Measurements from ENCODE around the gene PPP2R5E. TPM values are rescaled to one million over a fixed set of nuclear protein-coding genes. Genes with fewer than 3 reads are reported as not detected.
"Not testable (repeated sequence)": the region's sequence is repeated elsewhere in the genome, so short reads cannot be mapped to it uniquely, and the experiment has no call there.

The PPP2R5E gene
- total and polyA plus RNA-seq, 3 donors from 2014 or later, result 18.8 to 33.6 (median 21.6) TPM

DNA sequence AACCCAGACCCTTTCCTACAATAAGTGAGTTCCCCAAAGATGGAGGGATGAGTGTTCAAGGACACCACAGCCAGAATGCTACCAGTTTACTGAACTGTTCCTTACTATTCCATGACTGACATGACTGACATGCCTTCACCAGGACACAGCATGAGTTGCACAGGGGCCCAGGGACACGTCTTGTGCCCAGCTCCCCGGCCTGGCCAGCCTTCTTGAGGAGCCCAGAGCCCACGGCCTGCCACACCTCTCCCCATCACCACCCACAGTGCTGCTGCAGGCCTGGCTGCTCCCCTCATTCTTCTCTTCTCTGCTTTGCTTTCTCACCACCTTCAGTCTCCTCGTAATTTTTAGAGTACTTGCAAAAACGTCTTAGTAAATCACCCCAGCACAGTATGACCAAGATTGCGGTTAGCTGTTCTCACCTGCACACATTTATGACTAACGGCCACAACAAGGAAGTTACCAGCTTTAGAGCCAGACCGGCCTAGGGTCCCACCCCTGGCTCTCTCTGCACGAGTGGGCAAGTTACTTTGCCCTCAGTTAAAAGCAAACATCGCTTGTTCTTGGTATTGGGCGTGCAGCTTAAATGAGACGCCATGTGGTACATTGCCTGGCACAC lies 18.5 kb downstream of the PPP2R5E start:
- WGBS, 2 donors, result 86 to 90% methylated on average over 12 of the region's 12 CpGs
- H3K27ac ChIP-seq, result no peak overlapping the region
- H3K4me1 ChIP-seq, result peaks cover 7% of the 10 kb centered on the region
- DNase-seq, result no peak
- no peaks in the 10 kb centered on the region for H3K27me3 ChIP-seq
- no peak overlapping the region for H3K4me3 ChIP-seq
- TF ChIP-seq CTCF (IDR thresholded peaks at IDR 0.05) (no peak), POLR2A (IDR thresholded peaks at IDR 0.05) (no peak)
- H3K36me3 ChIP-seq (ENCODE audit: low read depth, missing control alignments), result no peaks in the 10 kb centered on the region
- intact Hi-C loops (cut with DNase I; ENCODE audit: low total_unique reads), result no loop called here
- no peaks in the 10 kb centered on the region for H3K9me3 ChIP-seq

DNA sequence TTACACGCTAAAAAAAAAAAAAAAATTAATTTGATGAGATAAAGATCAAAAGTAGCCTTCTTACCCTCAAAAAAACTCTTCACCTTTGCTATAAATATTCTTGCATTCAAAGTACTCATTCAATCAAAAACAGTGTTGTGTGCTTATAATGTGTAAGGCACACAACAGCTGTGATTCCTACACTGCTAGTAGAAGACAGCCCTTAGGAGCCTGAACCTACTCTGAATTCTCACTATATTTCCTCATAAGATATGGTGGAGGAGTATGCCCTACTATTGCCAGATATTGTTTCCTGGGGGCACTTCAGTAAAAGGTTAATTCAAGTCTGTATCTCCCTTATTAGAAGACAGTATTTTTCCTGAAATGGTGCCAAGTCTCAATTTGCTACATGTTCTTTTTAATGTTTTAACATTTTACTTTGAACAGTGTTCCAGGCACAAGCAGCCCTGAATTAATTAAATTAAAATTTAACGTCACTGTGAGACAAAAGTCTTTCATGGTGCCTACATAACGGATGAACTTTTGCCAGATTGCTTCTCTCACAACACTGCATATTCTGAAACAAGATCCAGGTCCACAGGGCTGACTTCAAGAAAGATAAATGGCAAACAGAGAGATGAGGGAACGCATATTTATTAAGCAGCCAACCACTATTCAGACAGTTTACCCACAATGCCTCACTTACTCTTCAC lies 19.3 kb downstream of the PPP2R5E start:
- Histone ChIP-seq H3K9me3 (no peaks in the 10 kb centered on the region), H3K4me3 (no peak overlapping the region), H3K27me3 (no peaks in the 10 kb centered on the region), H3K4me1 (peaks cover 7% of the 10 kb centered on the region), H3K36me3 (ENCODE audit: low read depth, missing control alignments) (no peaks in the 10 kb centered on the region), H3K27ac (no peak overlapping the region)
- intact Hi-C loops (cut with DNase I; ENCODE audit: low total_unique reads), result no loop called here
- 51 to 57% methylated on average over 4 of the region's 4 CpGs for WGBS, 2 donors
- no peak for TF ChIP-seq POLR2A (IDR thresholded peaks at IDR 0.05)
- no peak for TF ChIP-seq CTCF (IDR thresholded peaks at IDR 0.05)
- no peak for DNase-seq

DNA sequence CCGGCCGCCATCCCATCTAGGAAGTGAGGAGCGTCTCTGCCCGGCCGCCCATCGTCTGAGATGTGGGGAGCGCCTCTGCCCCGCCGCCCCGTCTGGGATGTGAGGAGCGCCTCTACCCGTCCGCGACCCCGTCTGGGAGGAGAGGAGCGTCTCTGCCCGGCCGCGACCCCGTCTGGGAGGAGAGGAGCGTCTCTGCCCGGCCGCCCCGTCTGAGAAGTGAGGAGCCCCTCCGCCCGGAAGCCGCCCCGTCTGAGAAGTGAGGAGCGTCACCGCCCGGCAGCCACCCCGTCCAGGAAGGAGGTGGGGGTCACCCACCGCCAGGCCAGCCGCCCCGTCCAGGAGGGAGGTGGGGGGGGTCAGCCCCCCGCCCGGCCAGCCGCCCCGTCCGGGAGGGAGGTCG lies 20.7 kb downstream of the PPP2R5E start:
- H3K9me3 ChIP-seq; H3K27ac ChIP-seq; H3K27me3 ChIP-seq; H3K4me3 ChIP-seq; intact Hi-C loops (cut with DNase I; ENCODE audit: low total_unique reads); DNase-seq; H3K36me3 ChIP-seq (ENCODE audit: low read depth, missing control alignments); H3K4me1 ChIP-seq: not testable (repeated sequence)
- 84 to 93% methylated on average over 12 to 33 of the region's 41 CpGs for WGBS, 2 donors

DNA sequence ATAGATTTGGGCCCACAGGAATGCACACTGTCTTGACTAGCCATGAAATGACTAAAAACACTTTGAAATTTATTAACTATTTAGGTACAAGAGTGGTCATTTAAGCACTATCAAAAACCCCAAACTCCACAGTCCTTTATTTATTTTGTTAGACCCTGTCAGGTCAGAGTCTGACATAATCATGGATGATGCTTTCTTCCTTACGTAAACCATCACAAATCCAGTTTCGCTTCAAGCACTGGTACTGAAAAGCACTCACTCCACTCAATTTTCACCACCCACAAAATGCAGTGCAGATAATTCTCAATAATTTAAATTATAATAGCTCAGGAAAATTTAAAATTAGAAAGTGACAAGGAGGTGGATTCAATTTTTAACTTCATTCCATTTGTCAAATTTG lies 25.8 kb downstream of the PPP2R5E start:
- Histone ChIP-seq H3K4me3 (no peak overlapping the region), H3K9me3 (no peaks in the 10 kb centered on the region), H3K27me3 (no peaks in the 10 kb centered on the region), H3K27ac (no peak overlapping the region), H3K4me1 (no peaks in the 10 kb centered on the region), H3K36me3 (ENCODE audit: low read depth, missing control alignments) (no peaks in the 10 kb centered on the region)
- intact Hi-C loops (cut with DNase I; ENCODE audit: low total_unique reads), result no loop called here
- DNase-seq, result no peak
- 89 to 97% methylated on average over 2 of the region's 2 CpGs for WGBS, 2 donors
- TF ChIP-seq CTCF (IDR thresholded peaks at IDR 0.05) (no peak), POLR2A (IDR thresholded peaks at IDR 0.05) (no peak)

- WGBS, 2 donors, result 86 to 93% methylated on average over 4 of the region's 4 CpGs
- Histone ChIP-seq H3K9me3 (no peaks in the 10 kb centered on the region), H3K4me3 (no peak overlapping the region), H3K4me1 (no peaks in the 10 kb centered on the region), H3K36me3 (ENCODE audit: low read depth, missing control alignments) (no peaks in the 10 kb centered on the region), H3K27me3 (no peaks in the 10 kb centered on the region), H3K27ac (no peak overlapping the region)
- intact Hi-C loops (cut with DNase I; ENCODE audit: low total_unique reads), result no loop called here
- TF ChIP-seq CTCF (IDR thresholded peaks at IDR 0.05), result no peak
- TF ChIP-seq POLR2A (IDR thresholded peaks at IDR 0.05), result no peak
- DNase-seq, result no peak
Observed at GRCh38 chr14:63515240-63515639, 27.9 kb downstream of the PPP2R5E start.

All from testis (tissue), 3 donors.